ENCODE data around the gene PARP11. TPM values are rescaled to one million over a fixed set of nuclear protein-coding genes. Genes with fewer than 3 reads are reported as not detected.
"Not testable (repeated sequence)": the region's sequence is repeated elsewhere in the genome, so short reads cannot be mapped to it uniquely, and the experiment has no call there.

PARP11 gene
- total RNA-seq, 2 donors from 2014 or later: 15.3 to 30.3 TPM

- no peak for DNase-seq
- peaks cover 1% of the 10 kb centered on the region for H3K9me3 ChIP-seq (ENCODE audit: control insufficient read depth, low read length)
- WGBS, 2 experiments (ENCODE audit: insufficient coverage in 1 of 2, insufficient read length in 1 of 2): 98 to 100% methylated on average over 1 to 3 of the region's 3 CpGs
- H3K27ac Mint-ChIP-seq: no peak overlapping the region
- H3K9ac ChIP-seq (ENCODE audit: extremely low read depth, low read length, poor library complexity, severe bottlenecking): no peak overlapping the region
- TF ChIP-seq CTCF (conservative IDR thresholded peaks at IDR 0.05): no peak
- H3K4me1 Mint-ChIP-seq: peaks cover 18% of the 10 kb centered on the region
- H3K27me3 Mint-ChIP-seq (ENCODE audit: insufficient read depth): no peaks in the 10 kb centered on the region
- no peak overlapping the region for H3K4me3 Mint-ChIP-seq
- no peak overlapping the region for H3K27ac ChIP-seq (ENCODE audit: low read depth, low read length)
- H3K9me3 Mint-ChIP-seq: peaks cover 15% of the 10 kb centered on the region
- no peaks in the 10 kb centered on the region for H3K27me3 ChIP-seq (ENCODE audit: control insufficient read depth, insufficient read depth, low read length, poor library complexity, severe bottlenecking)
- H3K36me3 ChIP-seq (ENCODE audit: control insufficient read depth, insufficient read depth, low read length): no peaks in the 10 kb centered on the region
- no peaks in the 10 kb centered on the region for H3K4me1 ChIP-seq (ENCODE audit: control insufficient read depth, insufficient read depth, low read length)
- no peak overlapping the region for H3K4me3 ChIP-seq (ENCODE audit: low read length)
- H3K36me3 Mint-ChIP-seq (ENCODE audit: low read depth): peaks cover 40% of the 10 kb centered on the region
Measured at GRCh38 chr12:3841783-3842182, 31.4 kb downstream of the PARP11 start.

GRCh38 chr12:3840833-3841232 lies 32.4 kb downstream of the PARP11 start:
- peaks cover 10% of the 10 kb centered on the region for H3K9me3 Mint-ChIP-seq

GRCh38 chr12:3839745-3840144 lies 33.5 kb downstream of the PARP11 start:
- DNase-seq: not testable (repeated sequence)

More at GRCh38 chr12:3840833-3841232, 32.4 kb downstream of the PARP11 start:
- 83 to 89% methylated on average over 1 to 2 of the region's 2 CpGs for WGBS, 2 experiments (ENCODE audit: insufficient coverage in 1 of 2, insufficient read length in 1 of 2)
- peaks cover 24% of the 10 kb centered on the region for H3K4me1 Mint-ChIP-seq
- H3K36me3 Mint-ChIP-seq (ENCODE audit: low read depth): peaks cover 37% of the 10 kb centered on the region
- not testable (repeated sequence) for H3K27me3 ChIP-seq (ENCODE audit: control insufficient read depth, insufficient read depth, low read length, poor library complexity, severe bottlenecking); H3K4me3 Mint-ChIP-seq; H3K27ac ChIP-seq (ENCODE audit: low read depth, low read length); H3K9me3 ChIP-seq (ENCODE audit: control insufficient read depth, low read length); DNase-seq; H3K27ac Mint-ChIP-seq; H3K9ac ChIP-seq (ENCODE audit: extremely low read depth, low read length, poor library complexity, severe bottlenecking); H3K36me3 ChIP-seq (ENCODE audit: control insufficient read depth, insufficient read depth, low read length); H3K27me3 Mint-ChIP-seq (ENCODE audit: insufficient read depth); H3K4me1 ChIP-seq (ENCODE audit: control insufficient read depth, insufficient read depth, low read length); H3K4me3 ChIP-seq (ENCODE audit: low read length)

GRCh38 chr12:3838701-3839548 lies 34.3 kb downstream of the PARP11 start:
- H3K27ac ChIP-seq (ENCODE audit: low read depth, low read length); H3K9me3 ChIP-seq (ENCODE audit: control insufficient read depth, low read length); H3K4me3 Mint-ChIP-seq; H3K27me3 ChIP-seq (ENCODE audit: control insufficient read depth, insufficient read depth, low read length, poor library complexity, severe bottlenecking); H3K4me1 ChIP-seq (ENCODE audit: control insufficient read depth, insufficient read depth, low read length); H3K36me3 ChIP-seq (ENCODE audit: control insufficient read depth, insufficient read depth, low read length); H3K9ac ChIP-seq (ENCODE audit: extremely low read depth, low read length, poor library complexity, severe bottlenecking); H3K27ac Mint-ChIP-seq; H3K27me3 Mint-ChIP-seq (ENCODE audit: insufficient read depth); DNase-seq; H3K4me3 ChIP-seq (ENCODE audit: low read length): not testable (repeated sequence)
- peaks cover 10% of the 10 kb centered on the region for H3K9me3 Mint-ChIP-seq
- WGBS, 2 experiments (ENCODE audit: insufficient coverage in 1 of 2, insufficient read length in 1 of 2): 97 to 100% methylated on average over 24 to 98 of the region's 98 CpGs
- H3K36me3 Mint-ChIP-seq (ENCODE audit: low read depth): peaks cover 32% of the 10 kb centered on the region
- peaks cover 22% of the 10 kb centered on the region for H3K4me1 Mint-ChIP-seq

More at GRCh38 chr12:3839745-3840144, 33.5 kb downstream of the PARP11 start:
- 85 to 93% methylated on average over 4 of the region's 4 CpGs for WGBS, 2 experiments (ENCODE audit: insufficient coverage in 1 of 2, insufficient read length in 1 of 2)
- not testable (repeated sequence) for H3K9ac ChIP-seq (ENCODE audit: extremely low read depth, low read length, poor library complexity, severe bottlenecking); H3K27me3 ChIP-seq (ENCODE audit: control insufficient read depth, insufficient read depth, low read length, poor library complexity, severe bottlenecking); H3K4me3 ChIP-seq (ENCODE audit: low read length); H3K4me3 Mint-ChIP-seq; H3K27ac ChIP-seq (ENCODE audit: low read depth, low read length); H3K27ac Mint-ChIP-seq; H3K27me3 Mint-ChIP-seq (ENCODE audit: insufficient read depth); H3K9me3 ChIP-seq (ENCODE audit: control insufficient read depth, low read length); H3K36me3 ChIP-seq (ENCODE audit: control insufficient read depth, insufficient read depth, low read length); H3K4me1 ChIP-seq (ENCODE audit: control insufficient read depth, insufficient read depth, low read length)
- Mint-ChIP-seq H3K36me3 (ENCODE audit: low read depth) (peaks cover 35% of the 10 kb centered on the region), H3K4me1 (peaks cover 27% of the 10 kb centered on the region), H3K9me3 (peaks cover 10% of the 10 kb centered on the region)

All from endodermal cell (in vitro differentiated cells).